ENCODE measurements around the gene ADARB2.

Gene ADARB2

GRCh38 chr10:1686491-1686749 is 50.9 kb downstream of the ADARB2 start:
- DNase-seq (ENCODE audit: low read depth), result no peak

- DNase-seq (ENCODE audit: low read depth), result no peak
Measured at GRCh38 chr10:1685699-1686490, 51.4 kb downstream of the ADARB2 start.

GRCh38 chr10:1684991-1685390 is 52.3 kb downstream of the ADARB2 start:
- DNase-seq (ENCODE audit: low read depth), result no peak

- DNase-seq (ENCODE audit: low read depth), result no peak
Measured at GRCh38 chr10:1683649-1684048, 53.7 kb downstream of the ADARB2 start.

- DNase-seq (ENCODE audit: low read depth), result no peak
Measured at GRCh38 chr10:1679821-1680650, 57.3 kb downstream of the ADARB2 start.

GRCh38 chr10:1678084-1678483 is 59.2 kb downstream of the ADARB2 start:
- DNase-seq (ENCODE audit: low read depth), result no peak

- DNase-seq (ENCODE audit: low read depth), result no peak
Measured at GRCh38 chr10:1677307-1677939, 59.9 kb downstream of the ADARB2 start.

- DNase-seq (ENCODE audit: low read depth), result no peak
Measured at GRCh38 chr10:1674501-1674900, 62.8 kb downstream of the ADARB2 start.

- no peak for DNase-seq (ENCODE audit: low read depth)
Measured at GRCh38 chr10:1673568-1674345, 63.6 kb downstream of the ADARB2 start.

GRCh38 chr10:1672001-1672781 is 65.1 kb downstream of the ADARB2 start:
- no peak for DNase-seq (ENCODE audit: low read depth)

GRCh38 chr10:1671366-1672000 is 65.8 kb downstream of the ADARB2 start:
- no peak for DNase-seq (ENCODE audit: low read depth)

GRCh38 chr10:1670541-1671365 is 66.6 kb downstream of the ADARB2 start:
- DNase-seq (ENCODE audit: low read depth), result no peak

- DNase-seq (ENCODE audit: low read depth), result no peak
Measured at GRCh38 chr10:1669433-1669832, 67.9 kb downstream of the ADARB2 start.

GRCh38 chr10:1668399-1668798 is 68.9 kb downstream of the ADARB2 start:
- no peak for DNase-seq (ENCODE audit: low read depth)

GRCh38 chr10:1667392-1667791 is 69.9 kb downstream of the ADARB2 start:
- DNase-seq (ENCODE audit: low read depth), result no peak

GRCh38 chr10:1666147-1666546 is 71.2 kb downstream of the ADARB2 start:
- no peak for DNase-seq (ENCODE audit: low read depth)

- no peak for DNase-seq (ENCODE audit: low read depth)
Measured at GRCh38 chr10:1665681-1666080, 71.6 kb downstream of the ADARB2 start.

GRCh38 chr10:1665021-1665661 is 72.2 kb downstream of the ADARB2 start:
- DNase-seq (ENCODE audit: low read depth), result no peak

GRCh38 chr10:1664333-1664964 is 72.9 kb downstream of the ADARB2 start:
- no peak for DNase-seq (ENCODE audit: low read depth)

Measured in stimulated activated CD8-positive, alpha-beta memory T cell treated with anti-CD3 and anti-CD28 coated beads, Interleukin-12 subunit alpha, Interleukin-12 subunit beta, amount 100 ng/mL, for 4 hours (primary cell).